GM19238 (cell line): ENCODE results near the gene HDGFL3.
"Not testable (repeated sequence)": the region's sequence is repeated elsewhere in the genome, so short reads cannot be mapped to it uniquely, and the experiment has no call there.

Experiments used
- DNase-seq: peaks from one replicate; pipeline ENCODE4 v3.0.0; 2011; ENCODE audit warnings: low spot score; ENCODE audit not compliant: insufficient read length

The HDGFL3 gene

DNA sequence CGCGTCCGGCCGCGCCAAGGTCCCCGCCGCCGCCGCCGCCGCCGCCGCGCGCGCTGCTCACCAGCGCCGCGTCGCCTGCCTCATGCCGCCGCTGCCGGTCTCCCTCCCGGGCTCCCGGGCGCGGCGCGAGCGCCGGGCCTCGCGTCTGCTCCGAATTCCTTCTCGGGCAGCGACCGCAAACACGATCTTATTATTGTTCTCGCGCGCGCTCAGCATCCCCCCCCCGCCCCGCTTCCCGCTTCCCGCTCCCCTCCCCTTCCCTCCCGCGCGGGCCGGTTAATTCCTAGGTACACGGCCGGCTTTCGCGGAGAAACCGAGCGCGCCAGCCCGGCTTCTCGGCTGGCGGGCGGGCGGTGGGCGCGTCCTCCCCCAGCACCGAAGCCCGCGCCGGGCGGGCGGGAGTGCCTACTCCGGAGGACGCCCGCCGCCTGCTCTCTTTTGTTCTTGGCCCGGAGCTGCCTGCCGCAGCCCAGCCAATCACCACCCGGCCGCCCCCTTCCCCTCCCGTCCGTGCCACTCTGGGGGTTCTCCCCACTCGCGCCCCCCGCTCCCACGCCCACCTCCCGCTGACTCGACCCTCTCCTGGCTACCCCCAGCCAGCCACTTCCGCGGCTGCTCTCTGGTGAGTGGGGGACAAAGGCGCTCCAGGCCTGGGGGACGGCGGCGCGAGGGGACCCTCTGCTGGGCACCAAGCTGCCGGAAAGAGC lies at the start of gene HDGFL3:
TSS of gene HDGFL3 (minus strand) at position 164 of the 707 bp plus-strand sequence. CDS start 409 bp downstream, outside the sequence.
- DNase-seq, result peak; percentile 16

DNA sequence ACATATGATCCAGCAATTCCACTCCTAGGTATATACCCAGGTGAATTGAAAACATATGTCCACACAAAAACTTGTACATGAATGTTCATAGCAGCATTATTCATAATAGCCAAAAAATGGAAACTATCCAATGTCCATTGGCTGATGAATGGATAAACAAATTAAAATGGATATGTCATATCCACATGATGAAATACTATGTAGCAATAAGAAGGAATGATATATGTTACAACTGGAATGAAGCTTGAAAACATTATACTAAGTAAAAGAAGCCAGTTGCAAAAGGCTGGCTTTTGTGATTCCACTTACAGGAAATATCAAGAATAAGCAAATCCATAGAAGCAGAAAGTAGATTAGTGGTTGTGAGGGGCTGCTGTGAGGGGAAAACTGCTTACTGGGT lies 43.2 kb upstream of the HDGFL3 start:
- no peak for DNase-seq

DNA sequence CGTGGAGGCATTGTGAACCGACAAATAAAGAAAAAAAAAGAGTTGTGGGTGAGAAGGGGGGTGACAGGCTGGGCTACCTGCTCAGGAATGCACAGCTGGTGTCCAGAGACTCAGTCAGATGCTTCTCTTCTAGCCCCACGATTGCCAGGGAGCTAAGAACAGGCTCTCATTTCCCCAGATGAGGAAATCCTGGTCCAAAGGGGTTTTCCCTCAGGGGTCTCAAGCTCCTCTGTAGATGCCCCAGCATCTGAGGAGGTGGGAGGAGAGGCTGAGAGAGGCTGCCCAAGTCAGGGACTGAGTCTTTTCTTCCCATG lies 41.4 kb upstream of the HDGFL3 start:
- DNase-seq, result no peak

DNA sequence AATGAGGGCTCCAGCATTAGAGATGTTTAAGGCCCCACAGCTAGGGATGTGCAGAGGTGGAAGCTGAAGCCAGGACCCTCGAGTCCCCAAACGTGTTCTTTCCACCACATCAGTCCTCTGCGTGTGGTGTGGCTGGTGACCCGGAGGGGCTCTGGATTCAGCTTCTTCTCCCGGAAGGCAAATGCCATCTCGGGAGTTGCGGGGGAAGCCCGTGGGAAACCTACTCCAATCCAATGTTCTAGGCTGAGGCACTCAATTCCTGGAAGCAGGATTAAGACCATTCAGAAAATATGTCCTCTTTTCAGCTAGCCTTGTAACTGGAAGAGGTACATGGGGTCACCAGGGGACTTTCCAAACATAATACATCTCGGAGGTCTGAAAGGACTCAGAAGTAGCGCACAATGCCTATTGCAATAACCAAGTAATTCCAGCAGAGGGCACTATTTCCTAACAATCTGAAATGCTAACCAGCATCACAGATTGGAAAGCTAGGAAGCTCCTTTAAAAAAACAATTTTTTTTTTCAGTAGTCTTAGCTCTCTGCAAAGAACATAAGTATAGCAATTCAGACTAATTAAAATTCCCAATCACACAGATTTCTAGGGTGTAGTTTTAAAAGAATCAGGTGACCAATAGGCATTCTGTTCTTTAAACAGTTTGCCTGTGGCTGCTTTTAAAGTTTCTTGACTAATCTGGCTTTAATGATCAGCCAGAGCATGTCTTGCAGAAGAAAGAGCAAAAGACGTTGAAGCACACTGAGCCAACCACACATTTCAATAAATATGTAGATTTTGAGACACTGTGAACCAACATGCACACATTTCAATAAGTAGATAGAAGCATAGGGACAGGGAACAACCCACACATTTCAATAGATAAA lies 40.8 kb upstream of the HDGFL3 start:
- DNase-seq, result no peak

DNA sequence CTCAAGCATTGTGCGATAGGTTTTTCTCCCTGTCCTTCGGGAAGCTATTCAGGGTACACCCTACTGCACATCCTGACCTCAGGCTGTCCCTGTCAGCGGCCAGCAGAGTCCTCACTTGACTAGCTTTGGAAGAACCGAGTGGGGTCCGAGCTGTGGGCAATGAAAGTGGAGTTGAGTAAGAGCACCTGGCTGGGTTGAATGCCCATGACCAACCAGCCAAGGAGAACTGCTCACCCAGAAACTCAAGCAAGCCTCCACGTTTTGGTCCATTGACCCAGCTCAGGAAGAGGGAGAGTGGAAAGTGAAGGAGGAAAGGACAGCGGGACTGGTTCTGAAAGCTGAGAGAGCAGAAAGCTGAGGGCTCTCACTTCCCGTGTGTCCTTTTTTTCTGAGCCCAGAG lies 36.0 kb upstream of the HDGFL3 start:
- no peak for DNase-seq

DNA sequence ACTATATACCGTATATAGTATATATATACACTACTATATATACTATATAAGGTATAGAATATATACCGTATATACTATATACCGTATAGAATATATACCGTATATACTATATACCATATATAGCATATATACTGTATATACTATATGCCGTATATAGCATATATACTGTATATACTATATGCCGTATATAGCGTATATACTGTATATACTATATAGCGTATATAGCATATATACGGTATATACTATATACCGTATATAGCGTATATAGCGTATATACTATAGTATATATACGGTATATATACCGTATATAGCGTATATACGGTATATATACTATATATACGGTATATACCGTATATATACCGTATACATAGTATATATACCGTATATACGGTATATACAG lies 22.6 kb upstream of the HDGFL3 start:
- DNase-seq, result no peak

DNA sequence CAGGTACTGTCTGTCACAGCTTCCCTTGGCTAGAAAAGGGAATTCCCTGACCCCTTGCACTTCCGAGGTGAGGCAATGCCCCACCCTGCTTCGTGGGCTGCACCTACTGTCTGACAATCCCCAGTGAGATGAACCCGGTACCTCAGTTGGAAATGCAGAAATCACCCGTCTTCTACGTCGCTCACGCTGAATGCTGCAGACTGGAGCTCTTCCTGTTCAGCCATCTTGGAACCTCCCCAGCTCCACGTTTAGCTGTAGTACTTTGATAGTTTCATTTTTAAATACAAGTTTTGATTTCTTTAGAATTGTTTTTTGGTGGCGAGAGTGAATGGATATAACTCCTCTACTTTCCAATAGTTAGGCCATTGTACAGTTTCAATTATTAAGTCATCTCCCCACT lies 17.8 kb upstream of the HDGFL3 start:
- no peak for DNase-seq

DNA sequence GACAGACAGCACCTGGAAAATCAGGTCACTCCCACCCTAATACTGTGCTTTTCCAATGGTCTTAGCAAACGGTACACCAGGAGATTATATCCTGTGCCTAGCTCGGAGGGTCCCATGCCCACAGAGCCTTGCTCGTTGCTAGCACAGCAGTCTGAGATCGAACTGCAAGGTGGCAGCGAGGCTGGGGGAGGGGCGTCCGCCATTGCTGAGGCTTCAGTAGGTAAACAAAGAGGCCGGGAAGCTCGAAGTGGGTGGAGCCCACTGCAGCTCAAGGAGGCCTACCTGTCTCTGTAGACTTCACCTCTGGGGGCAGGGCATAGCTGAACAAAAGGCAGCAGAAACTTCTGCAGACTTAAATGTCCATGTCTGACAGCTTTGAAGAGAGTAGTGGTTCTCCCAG lies 14.2 kb upstream of the HDGFL3 start:
- DNase-seq, result not testable (repeated sequence)

DNA sequence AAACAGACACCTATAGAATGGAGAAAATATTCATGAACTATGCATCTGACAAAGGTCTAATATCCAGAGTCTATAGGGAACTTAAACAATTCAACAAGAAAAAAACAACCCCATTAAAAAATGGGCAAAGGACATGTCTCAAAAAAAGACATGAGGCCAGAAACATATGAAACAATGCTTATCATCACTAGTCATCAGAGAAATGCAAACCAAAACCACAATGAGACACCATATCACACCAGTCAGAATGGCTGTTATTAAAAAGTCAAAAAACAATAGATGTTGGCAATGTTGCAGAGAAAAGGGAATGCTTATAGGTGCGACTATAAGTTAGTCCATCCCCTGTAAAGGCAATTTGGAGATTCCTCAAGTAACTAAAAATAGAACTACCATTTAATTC lies 11.4 kb upstream of the HDGFL3 start:
- DNase-seq, result no peak

DNA sequence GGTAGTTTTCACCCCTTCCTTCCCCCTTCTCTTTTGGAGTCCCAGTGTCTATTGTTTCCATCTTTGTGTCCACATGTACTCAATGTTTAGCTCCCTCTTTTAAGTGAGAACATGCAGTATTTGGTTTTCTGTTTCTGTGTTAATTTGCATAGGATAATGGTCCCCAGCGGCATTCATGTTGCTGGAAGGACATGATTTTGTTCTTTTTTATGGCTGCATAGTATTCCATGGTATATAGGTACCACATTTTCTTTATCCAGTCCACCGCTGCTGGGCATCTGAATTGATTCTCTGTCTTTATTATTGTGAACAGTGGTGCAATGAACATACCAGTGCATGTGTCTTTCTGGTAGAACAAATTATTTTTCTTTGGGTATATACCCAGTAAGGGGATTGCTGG lies 7.7 kb upstream of the HDGFL3 start:
- DNase-seq, result no peak

DNA sequence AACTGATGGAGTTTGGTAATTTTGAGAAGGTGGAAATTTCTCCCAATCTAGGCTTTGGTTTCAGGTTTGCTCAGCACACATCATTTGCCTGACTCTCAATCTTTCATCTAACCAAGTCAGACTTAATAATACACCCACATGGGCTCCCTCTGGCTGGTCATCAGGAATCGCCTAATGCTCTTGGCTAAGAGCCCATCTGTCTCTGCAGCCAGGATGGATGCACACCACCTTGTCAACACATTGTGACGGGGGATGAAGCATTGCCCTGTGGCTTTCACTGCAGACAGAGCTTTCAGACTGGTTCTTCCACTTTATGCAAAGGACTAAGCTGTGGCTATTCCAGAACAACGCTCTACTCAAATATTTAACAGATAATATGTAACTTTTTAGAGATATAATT lies 3.0 kb upstream of the HDGFL3 start:
- DNase-seq, result no peak

DNA sequence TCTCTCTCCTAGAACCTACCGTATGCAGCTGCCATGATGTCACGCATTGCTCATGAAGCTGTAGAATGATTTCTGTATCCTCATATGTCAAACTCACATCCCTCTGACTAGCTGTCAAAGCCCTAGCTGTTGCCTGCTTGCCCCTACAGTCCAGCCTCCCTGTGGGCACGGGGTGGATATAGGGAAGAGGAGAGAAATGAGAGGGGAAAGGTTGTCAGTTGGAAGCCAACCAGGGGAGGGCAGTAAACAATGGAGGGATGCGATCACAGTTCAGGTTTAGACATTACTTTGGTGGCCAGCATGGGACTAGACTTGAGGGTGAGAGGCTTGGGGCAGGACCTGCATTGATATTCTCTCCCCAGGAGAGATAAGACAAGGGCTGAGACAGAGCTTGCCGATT lies 1.7 kb upstream of the HDGFL3 start:
- DNase-seq, result no peak

DNA sequence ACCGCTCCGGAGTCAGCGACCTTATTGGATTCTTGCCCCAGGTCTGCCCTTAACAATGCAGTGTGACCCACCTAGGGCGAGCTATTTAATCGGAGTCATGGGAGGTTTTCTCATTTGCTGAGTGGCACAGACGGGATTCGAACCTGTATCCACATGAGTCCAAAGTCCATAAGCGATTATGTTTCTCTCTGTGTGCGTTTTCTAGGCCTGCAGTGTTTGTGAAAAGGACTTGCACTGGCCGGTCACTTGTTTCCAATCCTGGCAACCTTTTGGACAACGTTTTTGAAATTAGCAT lies 691 bp upstream of the HDGFL3 start:
- DNase-seq, result no peak

DNA sequence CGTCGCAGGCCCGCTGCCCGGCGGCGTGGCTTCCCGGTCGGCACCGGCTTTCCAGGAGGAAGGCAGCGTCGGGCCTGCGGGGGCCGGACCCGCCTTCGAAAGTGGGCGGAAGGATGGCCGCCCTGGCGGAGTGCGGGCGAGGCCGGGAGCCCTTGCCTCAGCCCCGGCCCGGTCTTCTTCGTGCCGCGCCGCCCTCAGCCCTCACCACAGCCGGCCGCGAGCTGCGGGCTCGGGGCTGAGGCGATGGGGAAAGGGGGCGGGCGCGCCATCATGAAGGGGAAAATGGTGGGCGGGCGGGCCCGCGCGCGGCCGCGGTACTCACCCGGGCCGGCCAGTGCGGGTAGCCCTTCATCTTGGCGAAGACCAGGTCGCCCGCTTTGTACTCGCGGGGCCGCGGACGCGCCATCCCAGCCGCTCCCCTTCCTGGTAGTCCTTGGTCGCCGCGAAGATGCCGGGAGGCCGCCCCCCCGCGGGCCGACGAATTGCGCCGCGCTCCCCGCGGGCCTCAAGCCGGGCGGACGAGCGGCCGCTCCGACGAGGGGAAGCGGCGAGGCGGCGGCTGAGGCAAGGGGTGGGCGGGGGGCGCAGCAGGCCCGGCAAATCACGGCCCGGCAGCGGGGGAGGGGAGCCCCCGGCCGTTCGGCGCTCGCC lies 489 bp downstream of the HDGFL3 start:
- DNase-seq, result peak; percentile 18

DNA sequence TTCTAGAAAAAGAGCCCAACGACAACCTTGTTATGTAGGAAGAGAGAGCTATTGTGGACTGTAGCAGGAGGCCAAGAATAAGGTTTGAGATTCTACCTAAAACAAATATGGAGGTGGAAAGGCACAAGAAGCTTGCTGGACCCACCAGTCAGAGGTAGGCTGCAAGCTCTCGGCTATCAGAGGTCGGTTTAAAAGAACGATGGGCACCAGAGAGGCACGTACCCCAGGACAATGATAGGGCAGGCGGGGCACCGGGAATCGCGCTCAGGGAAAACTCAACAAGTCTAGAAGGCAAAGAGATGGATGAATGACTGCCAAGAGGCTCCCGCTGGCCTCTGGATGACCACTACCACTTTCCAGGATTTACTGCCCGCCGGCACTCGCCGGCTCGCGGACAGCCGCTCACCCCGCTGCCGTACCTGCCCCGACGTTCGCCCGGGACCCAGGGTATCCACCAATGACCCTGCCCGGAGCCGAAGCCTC lies 1.1 kb downstream of the HDGFL3 start:
- DNase-seq, result no peak

DNA sequence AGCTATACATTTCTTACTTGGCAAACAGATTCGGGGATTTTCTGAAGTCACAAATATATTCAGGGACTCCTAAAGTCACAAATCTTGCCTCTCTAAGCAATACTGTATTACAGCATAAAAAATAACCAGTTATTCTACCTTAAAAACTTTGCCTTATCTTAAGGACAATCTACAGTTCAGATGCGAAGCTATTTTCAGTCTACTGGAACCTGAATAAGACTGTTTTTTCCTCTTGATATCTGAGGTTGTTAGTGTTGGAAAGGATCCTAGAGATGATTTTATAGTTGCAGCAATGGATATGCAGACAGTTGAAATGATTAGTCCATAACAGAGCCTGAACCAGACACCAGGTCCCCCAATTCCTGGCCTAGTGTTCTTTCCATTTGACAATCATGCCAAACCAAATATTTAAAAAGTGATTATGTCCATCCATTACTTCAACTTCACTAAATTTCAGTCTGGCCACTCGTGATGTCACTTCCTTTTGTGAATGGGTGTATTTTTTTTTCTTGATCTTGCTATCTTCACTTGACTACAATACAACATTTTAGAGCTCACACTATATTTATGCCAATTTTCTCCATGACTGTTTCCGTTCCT lies 1.8 kb downstream of the HDGFL3 start:
- DNase-seq, result no peak

DNA sequence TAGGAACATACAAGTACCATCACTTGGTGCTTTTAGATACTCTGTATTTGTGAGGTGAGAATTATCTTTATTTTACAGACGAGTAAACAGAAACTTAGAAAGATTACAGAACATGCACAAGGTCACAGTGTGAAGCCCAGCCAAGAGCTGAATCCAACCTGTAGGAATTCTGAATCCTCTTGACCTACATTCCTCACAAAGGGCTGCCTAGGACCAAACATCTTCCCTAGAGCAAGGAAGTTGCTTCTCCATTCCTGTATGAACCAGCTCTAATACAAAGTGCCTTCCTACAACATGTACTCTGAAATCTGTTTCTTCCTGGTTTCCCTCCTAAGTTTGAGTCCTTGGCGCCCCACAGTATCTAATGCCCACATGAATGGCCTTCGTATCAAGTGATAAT lies 2.9 kb downstream of the HDGFL3 start:
- DNase-seq, result no peak

DNA sequence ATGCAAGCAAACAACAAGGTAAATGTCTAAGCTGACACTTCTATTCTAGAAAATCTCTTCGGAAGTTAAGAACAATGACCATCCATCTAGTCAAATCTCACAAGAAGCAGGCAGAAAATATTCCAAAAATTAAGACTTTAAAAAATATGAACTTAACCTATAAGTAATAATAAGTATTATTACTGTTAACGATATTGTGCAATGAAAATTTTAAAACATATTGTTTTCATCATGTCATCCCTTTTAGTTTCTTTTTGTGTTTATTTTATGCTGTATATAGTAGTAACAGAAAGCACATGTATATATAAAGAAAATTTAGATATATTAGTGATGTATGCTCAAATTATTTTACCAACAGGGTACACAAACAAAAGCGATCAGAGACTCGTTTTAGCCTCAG lies 4.1 kb downstream of the HDGFL3 start:
- DNase-seq, result no peak

DNA sequence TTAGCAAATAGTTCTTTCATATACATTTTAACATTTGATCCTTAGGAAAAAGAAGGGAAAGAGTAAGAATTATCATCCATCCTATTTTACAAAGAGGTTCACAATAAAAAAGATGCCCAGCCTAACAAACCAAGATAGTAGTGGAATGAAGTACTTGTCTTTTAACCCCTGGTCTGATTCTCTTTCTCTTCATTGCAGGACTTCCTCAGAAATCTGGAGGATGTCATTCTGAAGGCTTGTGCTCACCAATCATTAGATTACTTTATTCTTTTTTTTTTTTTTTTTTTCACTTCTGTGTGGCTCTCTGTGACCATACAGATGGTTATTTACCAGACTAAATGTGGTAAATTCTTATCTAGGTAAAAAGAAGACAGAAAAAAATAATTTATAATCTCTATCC lies 7.0 kb downstream of the HDGFL3 start:
- DNase-seq, result no peak

DNA sequence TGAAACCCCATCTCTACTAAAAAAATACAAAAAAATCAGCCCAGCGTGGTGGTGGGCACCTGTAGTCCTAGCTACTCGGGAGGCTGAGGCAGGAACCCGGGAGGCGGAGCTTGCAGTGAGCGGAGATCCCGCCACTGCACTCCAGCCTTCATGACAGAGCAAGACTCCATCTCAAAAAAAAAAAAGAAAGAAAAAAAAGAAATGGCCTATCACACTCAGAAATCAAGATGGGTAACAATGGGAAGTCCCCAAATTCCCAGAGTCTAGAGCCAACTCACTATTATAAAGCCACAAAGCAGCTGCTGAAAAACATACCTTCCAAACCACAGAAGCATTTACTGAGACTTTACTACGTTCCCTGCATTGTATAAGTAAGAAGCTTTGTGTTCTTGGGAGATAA lies 7.5 kb downstream of the HDGFL3 start:
- no peak for DNase-seq

DNA sequence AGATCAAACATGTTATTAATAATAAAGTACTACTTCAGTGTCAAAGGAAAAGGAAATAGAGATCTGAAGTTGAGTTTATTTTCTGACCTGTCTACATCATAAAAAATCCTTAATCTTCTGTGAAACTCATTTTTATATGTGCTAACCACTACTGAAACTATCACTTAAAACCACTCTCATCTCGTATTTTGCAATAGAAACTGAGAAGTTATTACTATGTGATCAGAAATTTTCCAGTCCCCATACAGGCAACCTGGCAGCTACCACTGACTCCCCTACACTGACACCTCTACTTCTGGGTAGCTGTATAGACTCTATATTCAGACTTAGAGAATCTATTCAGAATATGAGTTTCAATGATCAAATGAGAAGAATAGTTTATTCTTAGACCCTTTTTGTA lies 8.3 kb downstream of the HDGFL3 start:
- DNase-seq, result no peak

DNA sequence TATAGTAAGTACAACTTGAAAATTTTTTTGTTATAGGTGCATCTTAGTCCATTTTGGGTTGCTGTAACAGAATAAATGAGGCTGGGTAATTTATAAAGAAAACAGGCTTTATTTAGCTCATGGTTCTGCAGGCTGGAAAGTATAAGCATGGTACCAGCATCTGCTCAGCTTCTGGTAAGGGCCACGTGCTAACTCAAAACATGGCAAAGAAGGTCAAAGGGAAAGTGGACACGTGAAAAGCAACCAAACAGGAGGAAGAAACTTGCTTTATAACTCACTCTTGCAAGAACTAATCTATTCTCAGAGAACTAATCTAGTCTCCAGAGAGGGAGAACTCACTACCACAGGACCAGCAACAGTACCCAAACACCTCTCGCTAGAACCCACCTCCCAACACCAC lies 9.1 kb downstream of the HDGFL3 start:
- DNase-seq, result no peak
